HepG2 (cell line): ENCODE results near the gene CYB5A. TPM values are rescaled to one million over a fixed set of nuclear protein-coding genes. Genes with fewer than 3 reads are reported as not detected.

Source experiments
- ATRX ChIP-seq: sonication (generic); formaldehyde crosslinking; IDR thresholded peaks from 2 replicates; pipeline ENCODE4 v1.4.0; 2020; ENCODE audit warnings: missing genetic modification reagents, borderline replicate concordance
- DR1 ChIP-seq: sonication (generic); formaldehyde crosslinking; IDR thresholded peaks from 2 replicates; pipeline ENCODE4 v1.8.0; 2021; ENCODE audit warnings: mild to moderate bottlenecking, missing genetic modification reagents, inconsistent platforms
- HNRNPL ChIP-seq: fragments of 200-400 bp; formaldehyde crosslinking; IDR thresholded peaks from 2 replicates; pipeline ENCODE4 v1.6.1; 2017; ENCODE audit warnings: mild to moderate bottlenecking, low read depth, low read length
- MEIS1 ChIP-seq: sonication (generic); formaldehyde crosslinking; IDR thresholded peaks from 2 replicates; pipeline ENCODE4 v1.9.0; 2021; ENCODE audit warnings: mild to moderate bottlenecking, missing genetic modification reagents, moderate library complexity, borderline replicate concordance
- MIXL1 ChIP-seq: IDR thresholded peaks from 2 replicates; pipeline ENCODE4 v1.6.1; 2016
- NAIF1 ChIP-seq: sonication (generic); formaldehyde crosslinking; IDR thresholded peaks from 2 replicates; pipeline ENCODE4 v1.5.0; 2020; ENCODE audit warnings: mild to moderate bottlenecking, missing genetic modification reagents, borderline replicate concordance
- NCOA2 ChIP-seq: sonication (generic); formaldehyde crosslinking; IDR thresholded peaks from 2 replicates; pipeline ENCODE4 v1.8.0; 2022; ENCODE audit warnings: inconsistent platforms
- NFE2 ChIP-seq: sonication (generic); formaldehyde crosslinking; IDR thresholded peaks from 2 replicates; pipeline ENCODE4 v1.4.0; 2020; ENCODE audit warnings: missing genetic modification reagents
- NR2C2 ChIP-seq: sonication (generic); formaldehyde crosslinking; IDR thresholded peaks from 2 replicates; pipeline ENCODE4 v1.4.0; 2020; ENCODE audit warnings: missing genetic modification reagents, mild to moderate bottlenecking, moderate library complexity, borderline replicate concordance
- NR3C1 ChIP-seq: sonication (generic); formaldehyde crosslinking; IDR thresholded peaks from 2 replicates; pipeline ENCODE4 v1.4.0; 2020; ENCODE audit warnings: missing genetic modification reagents
- SMAD3 ChIP-seq: sonication (generic); formaldehyde crosslinking; IDR thresholded peaks from 2 replicates; pipeline ENCODE4 v1.4.0; 2020; ENCODE audit warnings: missing genetic modification reagents
- SNRNP70 ChIP-seq: fragments of 200-400 bp; formaldehyde crosslinking; IDR thresholded peaks from 2 replicates; pipeline ENCODE4 v1.6.1; 2017; ENCODE audit warnings: mild to moderate bottlenecking, low read depth, low read length, moderate library complexity
- SP140L ChIP-seq: sonication (generic); formaldehyde crosslinking; IDR thresholded peaks from 2 replicates; pipeline ENCODE4 v1.4.0; 2020; ENCODE audit warnings: missing genetic modification reagents, borderline replicate concordance
- YEATS4 ChIP-seq: sonication (generic); formaldehyde crosslinking; IDR thresholded peaks from 2 replicates; pipeline ENCODE4 v1.4.0; 2020; ENCODE audit warnings: missing genetic modification reagents, borderline replicate concordance
- polyA plus RNA-seq, 8 experiments: library from polyadenylated mRNA; depleted of rRNA in 3 of 8; stranded (reverse) in 7 of 8; unstranded in 1 of 8; fragments of >200 nt; fragmentation: Illumina TruSeq in 4 of 8; extraction: Trizol in 4 of 8; gene quantifications; 2 replicates each; pipeline versions ENCODE4 v1.2.1 to v1.2.3, GENCODE V29; 2011 to 2016; ENCODE audit warnings: low read depth in 4 of 8, missing spikeins in 1 of 8, mixed read lengths in 1 of 8; ENCODE audit not compliant: insufficient read depth in 1 of 8
- total RNA-seq, 5 experiments: library from RNA; depleted of rRNA; stranded (reverse); fragments of >200 nt; fragmentation: Illumina TruSeq; extraction: Trizol; gene quantifications; 2 replicates each; pipeline ENCODE4 v1.2.3, GENCODE V29; 2016; ENCODE audit warnings: low read depth in 1 of 5
- TF ChIP-seq, protein P1 (sequence below): sonication (generic); formaldehyde crosslinking; IDR thresholded peaks from one replicate; pipeline ENCODE4 v1.5.1; 2020; ENCODE audit warnings: mild to moderate bottlenecking, missing genetic modification reagents; ENCODE audit errors: not compliant biosample characterization
- TF ChIP-seq, protein P2 (sequence below): sonication (generic); formaldehyde crosslinking; IDR thresholded peaks from 2 replicates; pipeline ENCODE4 v1.8.0; 2022; ENCODE audit warnings: missing genetic modification reagents, low read depth, mild to moderate bottlenecking, borderline replicate concordance
- TF ChIP-seq, protein P3 (sequence below): sonication (generic); formaldehyde crosslinking; IDR thresholded peaks from 2 replicates; pipeline ENCODE4 v1.8.1; 2022; ENCODE audit warnings: low read depth, mild to moderate bottlenecking, missing genetic modification reagents
- TF ChIP-seq, protein P4 (sequence below): IDR thresholded peaks from 2 replicates; pipeline ENCODE4 v1.6.1; 2018; ENCODE audit warnings: missing genetic modification reagents

CYB5A gene
- total and polyA plus RNA-seq, 2 of the 13 experiments (the other 11 are each of a cell fraction or from before 2014, with no cell fraction given): 215 to 356 TPM

DNA sequence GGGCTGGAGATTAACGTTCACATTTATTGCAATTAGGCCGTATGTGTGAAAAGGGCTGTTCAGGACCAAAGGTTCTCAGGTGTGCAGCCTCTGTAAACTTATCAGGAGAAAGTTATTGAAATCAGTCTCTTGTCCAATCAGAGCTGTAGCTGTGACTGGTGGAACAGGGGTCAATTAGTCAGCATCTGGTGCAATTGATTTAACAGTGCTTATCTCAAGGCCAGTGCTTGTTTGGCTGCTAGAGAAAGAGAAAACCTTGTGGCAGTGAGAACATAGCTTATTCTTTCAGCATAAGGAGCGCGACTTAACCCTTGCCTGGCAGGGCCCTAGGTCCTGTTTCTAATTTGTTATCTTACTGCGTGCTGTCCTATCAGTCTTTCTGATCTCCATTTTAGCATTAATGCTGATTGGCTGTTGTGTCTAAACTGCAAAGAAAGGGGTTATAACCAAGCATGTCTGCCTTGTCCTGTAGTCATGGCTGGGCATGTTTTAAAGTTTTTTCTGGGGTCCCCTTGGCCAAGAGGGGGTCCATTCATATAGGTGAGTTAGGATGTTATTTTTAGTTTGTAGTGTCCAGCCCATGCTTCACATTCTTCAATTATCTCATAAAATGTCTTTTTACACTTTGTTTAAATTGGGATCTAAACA lies 66.4 kb downstream of the CYB5A start (continued):
- TF ChIP-seq HNRNPL (no peak), DR1 (CRISPR knock-in tag) (no peak), ATRX (CRISPR knock-in tag) (no peak), SMAD3 (CRISPR knock-in tag) (no peak), NCOA2 (CRISPR knock-in tag) (peak; percentile 61; the same call in 1 of the 2 replicates), NR2C2 (CRISPR knock-in tag) (peak; percentile 47; the same call in 1 of the 2 replicates), NFE2 (CRISPR knock-in tag) (no peak), YEATS4 (CRISPR knock-in tag) (no peak), NR3C1 (CRISPR knock-in tag) (no peak), SNRNP70 (no peak), SP140L (CRISPR knock-in tag) (no peak), MEIS1 (CRISPR knock-in tag) (no peak), NAIF1 (CRISPR knock-in tag) (no peak), MIXL1 (peak; percentile 96)
- TF ChIP-seq, protein P1, sequence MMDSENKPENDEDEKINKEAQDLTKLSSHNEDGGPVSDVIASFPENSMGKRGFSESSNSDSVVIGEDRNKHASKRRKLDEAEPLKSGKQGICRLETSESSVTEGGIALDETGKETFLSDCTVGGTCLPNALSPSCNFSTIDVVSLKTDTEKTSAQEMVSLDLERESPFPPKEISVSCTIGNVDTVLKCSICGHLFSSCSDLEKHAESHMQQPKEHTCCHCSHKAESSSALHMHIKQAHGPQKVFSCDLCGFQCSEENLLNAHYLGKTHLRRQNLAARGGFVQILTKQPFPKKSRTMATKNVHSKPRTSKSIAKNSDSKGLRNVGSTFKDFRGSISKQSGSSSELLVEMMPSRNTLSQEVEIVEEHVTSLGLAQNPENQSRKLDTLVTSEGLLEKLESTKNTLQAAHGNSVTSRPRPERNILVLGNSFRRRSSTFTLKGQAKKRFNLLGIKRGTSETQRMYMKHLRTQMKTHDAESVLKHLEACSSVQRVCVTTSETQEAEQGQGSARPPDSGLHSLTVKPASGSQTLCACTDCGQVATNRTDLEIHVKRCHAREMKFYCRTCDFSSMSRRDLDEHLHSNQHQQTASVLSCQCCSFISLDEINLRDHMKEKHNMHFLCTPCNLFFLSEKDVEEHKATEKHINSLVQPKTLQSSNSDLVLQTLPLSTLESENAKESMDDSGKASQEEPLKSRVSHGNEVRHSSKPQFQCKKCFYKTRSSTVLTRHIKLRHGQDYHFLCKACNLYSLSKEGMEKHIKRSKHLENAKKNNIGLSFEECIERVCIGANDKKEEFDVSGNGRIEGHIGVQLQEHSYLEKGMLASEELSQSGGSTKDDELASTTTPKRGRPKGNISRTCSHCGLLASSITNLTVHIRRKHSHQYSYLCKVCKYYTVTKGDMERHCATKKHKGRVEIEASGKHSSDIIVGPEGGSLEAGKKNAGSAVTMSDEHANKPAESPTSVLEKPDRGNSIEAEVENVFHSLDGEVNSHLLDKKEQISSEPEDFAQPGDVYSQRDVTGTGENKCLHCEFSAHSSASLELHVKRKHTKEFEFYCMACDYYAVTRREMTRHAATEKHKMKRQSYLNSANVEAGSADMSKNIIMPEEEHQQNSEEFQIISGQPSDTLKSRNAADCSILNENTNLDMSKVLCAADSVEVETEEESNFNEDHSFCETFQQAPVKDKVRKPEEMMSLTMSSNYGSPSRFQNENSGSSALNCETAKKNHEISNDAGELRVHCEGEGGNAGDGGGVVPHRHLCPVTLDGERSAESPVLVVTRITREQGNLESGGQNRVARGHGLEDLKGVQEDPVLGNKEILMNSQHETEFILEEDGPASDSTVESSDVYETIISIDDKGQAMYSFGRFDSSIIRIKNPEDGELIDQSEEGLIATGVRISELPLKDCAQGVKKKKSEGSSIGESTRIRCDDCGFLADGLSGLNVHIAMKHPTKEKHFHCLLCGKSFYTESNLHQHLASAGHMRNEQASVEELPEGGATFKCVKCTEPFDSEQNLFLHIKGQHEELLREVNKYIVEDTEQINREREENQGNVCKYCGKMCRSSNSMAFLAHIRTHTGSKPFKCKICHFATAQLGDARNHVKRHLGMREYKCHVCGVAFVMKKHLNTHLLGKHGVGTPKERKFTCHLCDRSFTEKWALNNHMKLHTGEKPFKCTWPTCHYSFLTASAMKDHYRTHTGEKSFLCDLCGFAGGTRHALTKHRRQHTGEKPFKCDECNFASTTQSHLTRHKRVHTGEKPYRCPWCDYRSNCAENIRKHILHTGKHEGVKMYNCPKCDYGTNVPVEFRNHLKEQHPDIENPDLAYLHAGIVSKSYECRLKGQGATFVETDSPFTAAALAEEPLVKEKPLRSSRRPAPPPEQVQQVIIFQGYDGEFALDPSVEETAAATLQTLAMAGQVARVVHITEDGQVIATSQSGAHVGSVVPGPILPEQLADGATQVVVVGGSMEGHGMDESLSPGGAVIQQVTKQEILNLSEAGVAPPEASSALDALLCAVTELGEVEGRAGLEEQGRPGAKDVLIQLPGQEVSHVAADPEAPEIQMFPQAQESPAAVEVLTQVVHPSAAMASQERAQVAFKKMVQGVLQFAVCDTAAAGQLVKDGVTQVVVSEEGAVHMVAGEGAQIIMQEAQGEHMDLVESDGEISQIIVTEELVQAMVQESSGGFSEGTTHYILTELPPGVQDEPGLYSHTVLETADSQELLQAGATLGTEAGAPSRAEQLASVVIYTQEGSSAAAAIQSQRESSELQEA: no peak
- TF ChIP-seq, protein P2, sequence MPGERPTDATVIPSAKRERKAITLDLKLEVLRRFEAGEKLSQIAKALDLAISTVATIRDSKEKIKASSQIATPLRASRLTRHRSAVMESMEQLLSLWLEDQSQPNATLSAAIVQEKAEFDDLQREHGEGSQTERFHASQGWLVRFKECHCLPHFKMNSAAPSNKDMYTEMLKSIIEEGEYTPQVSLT (CRISPR knock-in tag): no peak
- TF ChIP-seq, protein P3, sequence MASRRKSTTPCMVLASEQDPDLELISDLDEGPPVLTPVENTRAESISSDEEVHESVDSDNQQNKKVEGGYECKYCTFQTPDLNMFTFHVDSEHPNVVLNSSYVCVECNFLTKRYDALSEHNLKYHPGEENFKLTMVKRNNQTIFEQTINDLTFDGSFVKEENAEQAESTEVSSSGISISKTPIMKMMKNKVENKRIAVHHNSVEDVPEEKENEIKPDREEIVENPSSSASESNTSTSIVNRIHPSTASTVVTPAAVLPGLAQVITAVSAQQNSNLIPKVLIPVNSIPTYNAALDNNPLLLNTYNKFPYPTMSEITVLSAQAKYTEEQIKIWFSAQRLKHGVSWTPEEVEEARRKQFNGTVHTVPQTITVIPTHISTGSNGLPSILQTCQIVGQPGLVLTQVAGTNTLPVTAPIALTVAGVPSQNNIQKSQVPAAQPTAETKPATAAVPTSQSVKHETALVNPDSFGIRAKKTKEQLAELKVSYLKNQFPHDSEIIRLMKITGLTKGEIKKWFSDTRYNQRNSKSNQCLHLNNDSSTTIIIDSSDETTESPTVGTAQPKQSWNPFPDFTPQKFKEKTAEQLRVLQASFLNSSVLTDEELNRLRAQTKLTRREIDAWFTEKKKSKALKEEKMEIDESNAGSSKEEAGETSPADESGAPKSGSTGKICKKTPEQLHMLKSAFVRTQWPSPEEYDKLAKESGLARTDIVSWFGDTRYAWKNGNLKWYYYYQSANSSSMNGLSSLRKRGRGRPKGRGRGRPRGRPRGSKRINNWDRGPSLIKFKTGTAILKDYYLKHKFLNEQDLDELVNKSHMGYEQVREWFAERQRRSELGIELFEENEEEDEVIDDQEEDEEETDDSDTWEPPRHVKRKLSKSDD (CRISPR knock-in tag): peak; percentile 64; the same call in 1 of the 2 replicates
- TF ChIP-seq, protein P4, sequence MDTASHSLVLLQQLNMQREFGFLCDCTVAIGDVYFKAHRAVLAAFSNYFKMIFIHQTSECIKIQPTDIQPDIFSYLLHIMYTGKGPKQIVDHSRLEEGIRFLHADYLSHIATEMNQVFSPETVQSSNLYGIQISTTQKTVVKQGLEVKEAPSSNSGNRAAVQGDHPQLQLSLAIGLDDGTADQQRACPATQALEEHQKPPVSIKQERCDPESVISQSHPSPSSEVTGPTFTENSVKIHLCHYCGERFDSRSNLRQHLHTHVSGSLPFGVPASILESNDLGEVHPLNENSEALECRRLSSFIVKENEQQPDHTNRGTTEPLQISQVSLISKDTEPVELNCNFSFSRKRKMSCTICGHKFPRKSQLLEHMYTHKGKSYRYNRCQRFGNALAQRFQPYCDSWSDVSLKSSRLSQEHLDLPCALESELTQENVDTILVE (CRISPR knock-in tag): no peak
